GM21737 (cell line): ENCODE results near the gene SCGB1C2.
"Not testable (repeated sequence)": the region's sequence is repeated elsewhere in the genome, so short reads cannot be mapped to it uniquely, and the experiment has no call there.

Source experiments
- ATAC-seq: cut with Tn5 transposase; IDR thresholded peaks from one replicate; pipeline ENCODE4 v1.9.1; 2021; ENCODE audit warnings: mild to moderate bottlenecking, moderate library complexity; ENCODE audit not compliant: unreplicated experiment

Gene SCGB1C2

DNA sequence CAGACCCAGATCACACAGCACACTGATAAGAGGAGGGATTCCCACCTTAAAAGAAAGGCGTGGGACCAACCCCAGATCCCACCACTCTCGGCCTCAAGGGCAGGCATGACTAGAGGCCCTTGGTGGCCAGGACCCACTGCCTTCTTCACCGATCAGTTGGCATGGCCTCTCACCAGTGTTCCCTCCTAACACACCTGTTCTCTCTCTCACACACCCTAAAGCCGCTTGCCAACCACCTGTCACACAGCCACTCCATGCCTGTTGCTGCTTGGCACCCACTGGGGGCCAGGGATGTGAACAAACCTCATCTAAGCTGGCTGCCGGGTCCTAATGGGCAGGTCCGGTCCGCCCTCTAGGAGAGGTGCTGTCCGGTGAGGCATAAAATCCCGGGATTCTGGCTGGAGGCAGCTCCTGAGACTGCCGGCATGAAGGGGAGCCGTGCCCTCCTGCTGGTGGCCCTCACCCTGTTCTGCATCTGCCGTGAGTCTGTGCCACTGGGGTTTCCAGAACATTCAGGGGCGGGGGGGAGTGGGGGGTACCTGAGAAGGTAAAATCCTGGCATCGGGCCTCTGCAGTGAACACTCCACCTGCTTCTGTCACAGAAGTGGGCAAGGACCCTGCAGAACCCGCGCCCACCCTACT, at the start of gene SCGB1C2:
Gene SCGB1C2 (plus strand): TSS at position 404 of the 642 bp plus-strand sequence. CDS start 22 bp downstream, at position 426.
- ATAC-seq: not testable (repeated sequence)

DNA sequence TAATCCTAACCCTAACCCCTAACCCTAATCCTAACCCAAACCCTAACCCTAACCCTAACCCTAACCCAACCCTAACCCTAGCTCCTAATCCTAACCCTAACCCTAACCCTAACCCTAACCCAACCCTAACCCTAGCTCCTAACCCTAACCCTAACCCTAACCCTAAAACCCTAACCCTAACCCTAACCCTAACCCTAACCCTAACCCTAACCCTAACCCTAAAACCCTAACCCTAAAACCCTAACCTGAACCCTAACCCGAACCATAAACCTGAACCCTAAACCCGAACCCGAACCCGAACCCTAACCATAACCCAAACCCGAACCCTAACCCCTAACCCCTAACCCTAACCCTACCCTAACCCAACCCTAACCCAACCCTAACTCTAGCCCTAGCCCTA, 24.3 kb upstream of the SCGB1C2 start:
- ATAC-seq: not testable (repeated sequence)

GRCh38 chr17:118339-118917, 18.9 kb upstream of the SCGB1C2 start:
- not testable (repeated sequence) for ATAC-seq

GRCh38 chr17:133932-134331, 3.4 kb upstream of the SCGB1C2 start:
- ATAC-seq: peak; percentile 9

- peak; percentile 79 for ATAC-seq
Observed at GRCh38 chr17:134332-134785, 3.0 kb upstream of the SCGB1C2 start.

DNA sequence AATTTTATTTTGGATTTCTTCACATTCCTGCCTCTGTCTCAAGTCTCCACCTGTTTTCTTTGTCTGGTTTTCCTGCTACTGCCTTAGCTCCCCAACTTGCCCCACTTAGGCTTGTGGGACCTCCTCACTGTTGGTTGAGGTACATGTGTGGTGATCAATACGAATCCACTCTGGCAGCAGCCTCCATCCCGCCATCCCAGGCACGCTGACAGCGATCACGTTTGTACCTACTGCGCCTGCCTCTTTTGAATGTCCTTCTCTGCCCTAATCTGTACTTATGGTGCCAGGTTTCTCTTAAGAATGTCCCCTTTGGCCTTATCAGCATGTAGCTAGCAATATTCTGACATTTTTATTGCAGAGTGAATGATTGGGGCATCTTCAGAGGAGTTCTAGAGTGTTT, 2.3 kb upstream of the SCGB1C2 start:
- ATAC-seq: not testable (repeated sequence)

- ATAC-seq: not testable (repeated sequence)
Observed at GRCh38 chr17:135895-136294, 1.5 kb upstream of the SCGB1C2 start.

- peak; percentile 77 for ATAC-seq
Observed at GRCh38 chr17:136531-136930, 838 bp upstream of the SCGB1C2 start.

DNA sequence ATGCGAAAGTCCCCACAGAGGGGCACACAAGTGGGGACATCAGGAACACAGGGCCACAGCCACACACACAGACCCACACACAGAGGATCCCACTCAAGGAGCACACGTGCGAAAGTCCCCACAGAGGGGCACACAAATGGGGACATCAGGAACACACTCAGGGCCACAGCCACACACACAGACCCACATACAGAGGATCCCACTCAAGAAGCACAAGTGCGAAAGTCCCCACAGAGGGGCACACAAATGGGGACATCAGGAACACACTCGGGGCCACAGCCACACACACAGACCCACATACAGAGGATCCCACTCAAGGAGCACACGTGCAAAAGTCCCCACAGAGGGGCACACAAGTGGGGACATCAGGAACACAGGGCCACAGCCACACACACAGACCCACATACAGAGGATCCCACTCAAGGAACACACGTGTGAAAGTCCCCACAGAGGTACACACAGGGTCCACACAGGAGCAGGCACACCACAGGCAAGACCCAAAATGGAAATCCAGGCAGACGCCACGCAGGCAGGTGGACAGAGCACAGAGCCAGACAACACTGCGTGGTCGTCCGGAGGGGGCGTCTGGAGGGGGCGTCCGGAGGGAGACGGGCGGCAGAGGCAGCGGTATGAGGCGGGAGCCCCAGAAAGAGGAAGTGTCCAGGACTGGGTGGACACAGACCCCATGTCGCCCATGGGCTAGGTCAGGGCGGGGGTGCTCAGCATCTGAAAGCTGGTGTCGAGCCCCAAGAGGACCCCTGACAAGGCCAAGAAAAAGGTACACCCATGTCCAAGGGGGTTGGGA, 2.2 kb downstream of the SCGB1C2 start:
- ATAC-seq: not testable (repeated sequence)

GRCh38 chr17:142102-142661, 4.8 kb downstream of the SCGB1C2 start:
- no peak for ATAC-seq

DNA sequence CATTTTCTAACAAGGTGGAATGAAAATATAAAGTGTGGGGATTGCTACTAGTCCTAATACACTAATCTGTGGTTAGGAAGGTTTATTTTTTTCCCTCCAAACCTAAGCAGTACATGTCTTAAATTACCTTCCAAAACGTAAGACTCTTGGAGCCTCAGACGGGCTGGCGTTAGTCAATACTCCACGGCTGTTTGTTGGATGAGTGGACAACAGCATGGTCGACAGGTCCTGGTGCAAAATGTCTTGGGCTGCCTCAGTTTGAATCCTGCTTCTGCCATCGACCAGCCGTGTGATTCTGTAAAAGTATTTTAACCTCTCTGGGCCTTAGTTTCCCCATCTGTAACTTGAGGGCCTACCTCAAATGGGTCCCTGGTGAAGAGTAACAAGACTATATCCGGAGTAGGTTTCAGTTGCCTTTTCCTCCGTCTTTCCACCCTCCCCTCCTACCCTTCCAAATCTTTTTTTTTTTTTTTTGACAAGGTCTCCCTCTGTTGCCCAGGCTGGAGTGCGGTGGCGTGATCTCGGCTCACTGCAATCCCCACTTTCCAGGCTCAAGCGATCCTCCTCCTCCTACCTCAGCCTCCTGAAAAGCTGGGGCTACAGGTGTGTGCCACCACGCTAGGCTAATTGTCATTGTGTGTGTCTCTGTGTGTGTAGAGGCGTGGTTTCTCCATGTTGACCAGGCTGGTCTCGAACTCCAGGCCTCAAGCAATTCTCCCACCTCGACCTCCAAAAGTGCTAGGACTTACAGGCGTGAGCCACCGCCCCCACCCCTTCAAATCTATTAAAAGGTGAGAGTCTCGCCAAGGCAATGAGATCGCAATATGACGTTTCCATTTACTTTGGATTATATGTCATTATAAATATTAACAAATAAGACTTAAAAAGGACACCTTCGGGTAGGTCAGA, 5.8 kb downstream of the SCGB1C2 start:
- ATAC-seq: no peak

DNA sequence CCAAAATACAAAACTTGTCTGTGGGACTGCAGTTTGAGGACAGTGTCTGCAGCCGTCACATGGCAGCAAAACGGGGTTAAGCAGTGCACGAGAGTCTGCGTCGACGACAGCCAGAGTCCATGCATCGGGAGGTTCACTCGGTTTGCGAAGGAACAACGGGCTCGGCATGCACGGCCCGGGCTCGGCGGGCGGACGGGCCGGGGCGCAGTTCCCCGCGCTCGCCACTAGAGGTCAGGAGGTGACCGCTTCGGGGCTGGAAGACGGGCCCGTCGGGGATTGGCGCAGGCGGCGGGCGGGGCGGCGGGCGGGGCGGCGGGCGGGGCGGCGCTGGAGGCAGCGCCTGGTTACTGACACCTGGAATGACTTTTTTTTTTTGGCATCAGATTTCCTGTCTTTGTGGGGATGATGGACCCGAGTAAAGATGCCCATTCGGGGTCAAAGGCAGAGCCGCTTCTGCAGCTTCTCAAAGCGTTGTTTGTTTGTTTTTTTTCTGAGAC, 6.5 kb downstream of the SCGB1C2 start:
- ATAC-seq: no peak

DNA sequence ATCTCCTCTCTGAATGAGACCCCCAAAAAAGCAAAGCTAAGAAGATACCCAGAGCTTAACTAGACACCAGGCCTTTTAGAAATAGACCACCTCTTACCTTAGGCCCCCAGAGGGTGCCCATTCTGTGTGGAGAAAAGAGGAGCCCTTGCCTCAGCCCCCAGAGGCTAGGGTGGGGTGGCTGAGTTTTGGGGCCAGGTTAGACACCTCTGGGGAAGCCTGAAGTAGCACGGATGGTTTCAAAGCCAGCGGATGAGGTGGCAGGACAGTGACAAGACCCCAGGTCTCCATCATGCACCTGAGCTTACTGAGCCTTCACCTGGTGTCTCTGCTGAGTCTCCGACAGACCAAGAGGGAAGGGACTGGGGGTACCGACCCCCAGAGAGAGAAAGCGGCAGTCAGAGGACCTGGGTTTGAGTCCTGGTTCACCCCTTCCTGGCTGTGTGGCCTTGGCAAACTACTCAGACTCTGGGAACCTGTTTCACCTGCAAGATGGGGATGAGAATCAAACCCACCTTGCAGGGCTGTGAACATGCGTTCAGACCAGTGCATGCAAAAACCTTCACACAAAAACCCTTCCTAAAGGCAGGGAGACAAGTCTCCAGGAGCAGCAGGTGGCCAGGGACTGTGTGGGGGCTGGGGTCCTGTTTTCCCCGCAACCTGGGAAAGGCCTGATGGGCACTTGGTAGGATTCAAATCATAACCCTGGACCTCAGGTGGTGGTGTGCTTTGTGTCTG, 7.7 kb downstream of the SCGB1C2 start:
- ATAC-seq: no peak

DNA sequence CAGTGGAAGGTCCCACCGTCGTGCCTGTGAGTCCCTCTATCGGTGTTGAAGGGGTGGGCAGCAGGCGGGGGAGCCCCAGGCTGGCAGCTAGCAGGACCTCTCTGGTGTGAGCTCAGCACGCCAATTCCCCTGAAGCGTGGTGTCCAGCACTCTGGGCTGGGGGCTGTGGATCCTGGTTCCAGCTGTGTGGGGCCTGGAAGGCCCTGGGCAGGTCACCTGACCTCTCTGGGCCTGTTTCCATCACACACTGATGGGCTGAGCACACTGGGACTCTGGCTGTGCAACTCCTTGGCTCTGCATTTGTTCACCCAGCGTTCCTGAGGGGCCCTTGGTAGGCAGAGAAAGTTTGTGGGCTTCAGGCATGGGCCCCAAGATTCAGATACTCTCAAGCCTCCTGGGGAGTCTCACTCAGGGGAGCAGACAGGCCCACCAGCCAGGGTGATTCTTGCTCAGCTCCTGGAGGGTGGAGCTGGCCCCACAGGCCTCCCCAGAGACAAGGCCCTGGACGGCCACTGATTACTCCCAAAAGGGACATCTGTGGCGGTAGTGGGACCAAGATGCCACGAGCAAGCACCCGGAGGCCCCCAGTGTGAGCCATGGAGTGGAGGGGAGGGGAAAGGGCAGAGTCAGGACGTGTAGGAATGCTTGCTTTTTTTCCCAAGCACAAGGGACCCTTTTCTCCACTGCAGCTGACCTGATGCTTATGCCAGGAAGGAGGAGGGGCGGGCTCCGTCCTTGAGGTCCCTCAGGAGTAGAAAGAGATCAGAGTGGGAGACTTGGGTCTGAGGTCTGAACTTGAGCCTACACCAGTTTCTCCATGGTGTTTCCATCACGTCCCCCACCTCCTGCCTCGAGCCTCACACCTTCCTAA, 8.5 kb downstream of the SCGB1C2 start:
- no peak for ATAC-seq

DNA sequence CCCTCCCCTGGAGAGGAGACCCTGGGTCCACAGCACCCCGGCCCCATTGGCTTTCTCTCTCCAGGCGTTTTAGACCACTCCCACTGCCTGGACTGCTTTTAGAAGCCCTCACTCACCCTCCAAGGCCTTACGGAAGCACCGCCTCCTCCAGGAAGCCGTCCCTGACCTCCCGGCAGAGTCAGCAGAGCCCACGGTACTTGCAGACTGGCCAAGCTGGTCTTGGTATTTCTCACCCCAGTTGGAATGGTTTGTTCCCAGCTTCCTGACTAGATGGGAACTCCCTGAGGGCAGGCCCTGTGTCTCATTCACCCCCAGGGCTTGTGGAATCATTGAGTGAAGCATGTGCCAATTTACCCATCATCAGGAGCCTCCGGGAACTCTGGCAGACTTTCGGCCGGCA, 9.2 kb downstream of the SCGB1C2 start:
- ATAC-seq: no peak

DNA sequence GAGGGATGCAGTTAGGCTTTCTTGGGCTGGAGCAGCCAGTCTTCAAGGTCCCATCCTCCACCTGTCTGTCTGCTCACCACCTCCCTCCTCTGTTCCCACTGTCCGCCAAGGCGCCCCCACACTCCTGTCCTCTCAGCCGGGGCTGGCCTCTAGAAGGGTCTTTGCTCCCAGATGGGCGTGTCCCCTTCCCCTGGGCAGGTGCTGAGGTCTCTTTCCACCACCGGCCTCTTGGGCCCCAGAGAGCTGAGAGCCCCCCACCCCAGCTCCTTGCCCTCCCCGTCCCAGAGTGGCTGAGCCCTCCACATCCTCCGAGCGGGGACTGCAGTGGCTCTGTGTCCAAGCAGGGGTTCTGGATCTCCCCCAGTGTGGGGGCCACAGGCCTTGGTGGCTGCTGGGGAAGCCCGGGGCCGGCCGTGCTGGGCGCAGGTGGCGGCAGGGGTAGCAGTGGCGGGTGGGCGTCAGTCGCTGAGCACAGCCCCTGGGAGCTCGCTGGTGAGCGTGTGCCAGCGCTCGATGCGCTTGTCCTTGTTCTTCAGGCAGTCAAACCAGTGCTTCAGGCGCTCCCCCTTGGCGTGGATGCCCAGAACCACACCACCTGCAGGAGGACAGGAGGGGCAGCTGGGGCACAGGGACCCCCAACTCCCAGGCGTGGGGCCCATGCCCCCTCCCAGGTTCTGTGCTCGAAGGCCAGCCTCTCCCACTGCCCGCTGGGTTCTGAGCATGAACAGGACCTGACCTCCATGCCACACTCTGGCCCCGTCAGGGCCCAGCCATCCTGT, 9.8 kb downstream of the SCGB1C2 start:
- ATAC-seq: no peak

- no peak for ATAC-seq
Observed at GRCh38 chr17:147796-148740, 10.7 kb downstream of the SCGB1C2 start.
